GM12874 (cell line): ENCODE measurements around the gene HYCC1.

Experiments
- TF ChIP-seq, protein P1 (sequence below): IDR thresholded peaks from 2 replicates; pipeline ENCODE4 v1.5.1; 2011; ENCODE audit warnings: low read depth, mild to moderate bottlenecking, control low read depth, low read length, moderate library complexity; ENCODE audit not compliant: insufficient read depth

Gene HYCC1

DNA sequence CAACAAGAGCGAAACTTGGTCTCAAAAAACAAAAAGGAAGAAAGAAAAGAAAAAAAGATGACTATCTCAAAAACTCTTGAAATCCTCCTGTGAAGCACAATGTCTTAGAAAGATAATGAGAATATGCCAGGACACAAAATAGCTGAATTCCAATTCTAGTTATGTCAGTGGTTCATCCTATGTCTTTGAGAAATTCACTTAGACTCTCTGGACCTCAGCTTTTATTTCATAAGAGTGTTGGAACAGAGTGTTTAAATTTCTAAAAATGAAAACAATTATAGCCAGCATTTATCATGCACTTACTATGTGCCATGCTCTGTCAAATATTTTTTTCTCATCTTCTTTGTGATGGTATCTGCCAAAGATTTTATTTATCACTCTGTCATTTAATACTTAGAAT, 13.3 kb upstream of the HYCC1 start:
- TF ChIP-seq, protein P1, sequence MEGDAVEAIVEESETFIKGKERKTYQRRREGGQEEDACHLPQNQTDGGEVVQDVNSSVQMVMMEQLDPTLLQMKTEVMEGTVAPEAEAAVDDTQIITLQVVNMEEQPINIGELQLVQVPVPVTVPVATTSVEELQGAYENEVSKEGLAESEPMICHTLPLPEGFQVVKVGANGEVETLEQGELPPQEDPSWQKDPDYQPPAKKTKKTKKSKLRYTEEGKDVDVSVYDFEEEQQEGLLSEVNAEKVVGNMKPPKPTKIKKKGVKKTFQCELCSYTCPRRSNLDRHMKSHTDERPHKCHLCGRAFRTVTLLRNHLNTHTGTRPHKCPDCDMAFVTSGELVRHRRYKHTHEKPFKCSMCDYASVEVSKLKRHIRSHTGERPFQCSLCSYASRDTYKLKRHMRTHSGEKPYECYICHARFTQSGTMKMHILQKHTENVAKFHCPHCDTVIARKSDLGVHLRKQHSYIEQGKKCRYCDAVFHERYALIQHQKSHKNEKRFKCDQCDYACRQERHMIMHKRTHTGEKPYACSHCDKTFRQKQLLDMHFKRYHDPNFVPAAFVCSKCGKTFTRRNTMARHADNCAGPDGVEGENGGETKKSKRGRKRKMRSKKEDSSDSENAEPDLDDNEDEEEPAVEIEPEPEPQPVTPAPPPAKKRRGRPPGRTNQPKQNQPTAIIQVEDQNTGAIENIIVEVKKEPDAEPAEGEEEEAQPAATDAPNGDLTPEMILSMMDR, result no peak

DNA sequence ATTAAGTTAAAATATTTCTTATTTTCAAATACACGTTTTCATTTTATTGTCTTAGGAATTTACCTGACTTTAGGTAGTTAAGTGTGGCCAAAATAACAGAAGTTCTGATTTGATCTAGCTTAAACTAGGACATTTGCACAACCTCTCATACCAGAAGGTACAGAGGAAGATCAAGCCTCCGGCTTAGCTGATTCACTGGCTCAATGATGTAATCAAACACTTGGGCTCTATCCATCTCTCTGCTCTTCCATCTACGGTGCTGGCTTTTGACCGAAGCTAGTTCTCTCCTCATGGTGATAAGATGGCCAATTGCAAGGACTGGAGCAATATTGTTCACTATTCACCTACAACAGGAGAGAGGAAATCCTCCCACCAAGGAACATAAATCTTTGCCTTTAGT, 12.2 kb upstream of the HYCC1 start:
- TF ChIP-seq, protein P1, result no peak

GRCh38 chr7:23024454-23024853, 10.5 kb upstream of the HYCC1 start:
- TF ChIP-seq, protein P1, result no peak

DNA sequence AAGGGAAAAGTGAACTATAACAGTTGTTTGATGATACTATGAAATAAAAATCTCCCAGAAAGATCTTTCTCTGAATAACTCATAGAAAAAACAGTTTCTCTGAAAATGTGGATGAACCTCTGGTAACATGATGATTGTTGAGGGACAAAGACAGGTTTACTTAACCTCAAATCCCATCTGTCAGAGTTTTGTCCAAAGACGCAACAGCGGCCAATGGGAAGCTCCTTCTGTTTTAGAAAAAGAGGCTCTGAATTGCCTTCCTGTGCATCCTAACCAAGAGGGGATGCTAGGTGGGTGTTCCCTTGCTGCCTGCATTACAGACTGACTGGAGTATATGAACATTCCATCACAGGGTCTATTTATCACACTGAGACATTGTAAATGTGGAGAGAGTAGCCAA, 8.9 kb upstream of the HYCC1 start:
- TF ChIP-seq, protein P1, result no peak

GRCh38 chr7:23022258-23022769, 8.4 kb upstream of the HYCC1 start:
- TF ChIP-seq, protein P1, result no peak

DNA sequence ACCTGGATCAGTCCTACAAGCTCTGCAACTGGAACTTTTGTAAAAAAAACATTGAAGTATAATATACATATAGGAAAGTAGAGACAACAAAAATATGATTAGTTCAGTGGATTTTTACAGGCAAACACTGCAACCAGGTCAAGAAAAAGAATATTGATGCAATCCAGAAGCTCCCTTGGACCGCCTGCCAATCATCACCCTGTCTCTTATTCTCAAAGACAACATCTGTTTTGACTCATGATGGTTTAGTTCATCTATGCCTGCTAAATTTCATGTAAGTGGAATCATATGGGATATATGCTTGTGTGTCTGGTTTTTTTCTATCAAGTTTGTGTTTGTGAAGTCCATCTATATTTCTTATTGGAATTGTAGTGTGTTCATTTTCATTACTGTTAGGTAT, 7.7 kb upstream of the HYCC1 start:
- TF ChIP-seq, protein P1, result no peak

GRCh38 chr7:23020742-23021401, 6.9 kb upstream of the HYCC1 start:
- TF ChIP-seq, protein P1, result no peak
